ENCODE results near the gene KCNQ2.

DNA sequence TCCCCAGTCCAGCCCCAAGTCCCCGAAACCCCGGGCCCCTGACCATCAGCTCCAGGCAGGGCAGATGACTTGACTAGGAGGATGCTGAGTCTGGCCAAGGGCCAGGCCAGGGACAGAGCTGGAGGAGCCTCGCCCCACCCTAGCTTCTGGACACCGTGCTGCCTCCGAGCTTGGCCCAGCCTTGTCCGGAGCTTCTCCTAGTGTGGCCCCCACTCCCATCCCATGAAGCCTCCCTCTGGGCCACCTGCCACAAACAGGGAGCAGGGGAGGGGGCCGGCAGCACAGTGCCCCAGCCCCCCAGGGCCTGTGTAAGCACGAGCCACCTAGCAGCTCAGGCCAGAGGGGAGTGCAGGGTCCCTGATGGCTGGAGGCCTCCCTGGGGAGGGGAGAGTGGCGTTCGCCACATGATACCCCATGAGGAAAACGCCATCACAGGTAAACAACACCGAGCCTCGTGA lies 21.1 kb upstream of the KCNQ2 start:
- TF ChIP-seq CTCF (IDR thresholded peaks at IDR 0.05 in 8 of 11, conservative IDR thresholded peaks at IDR 0.05 in 3 of 11) (no peak), POLR2A (IDR thresholded peaks at IDR 0.05) (no peak), POLR2AphosphoS5 (IDR thresholded peaks at IDR 0.05) (no peak)

Measured in spleen (tissue), 7 donors.